H1 (cell line): ENCODE measurements around the gene LIMS1. TPM values are rescaled to one million over a fixed set of nuclear protein-coding genes. Genes with fewer than 3 reads are reported as not detected.
A peak's percentile ranks its signal among the peaks of the same experiment; 100 is the strongest.

Experiments used
- CTCF ChIA-PET: fragments of 300-600 bp; sonication (Branson Sonifier 250); formaldehyde crosslinking; loops from one replicate; lab custom pipeline; 2021; ENCODE audit not compliant: partially characterized antibody; lab: Charles Lee
- POLR2A ChIA-PET: fragments of 300-600 bp; sonication (Branson Sonifier 250); formaldehyde crosslinking; loops from one replicate; lab custom pipeline; 2021; ENCODE audit warnings: inconsistent platforms; ENCODE audit not compliant: partially characterized antibody; lab: Charles Lee
- DNase-seq, 2 experiments: peaks; one replicate each; pipeline versions ENCODE4 v3.0.0 to v3.0.0-alpha.2; 2010 to 2022; ENCODE audit warnings: low spot score in 2 of 2, low read depth in 1 of 2, mixed read lengths in 1 of 2
- FAIRE-seq: peaks from 2 replicates; lab custom pipeline; 2011; peaks lifted over from hg19 to GRCh38; lab: Jason Lieb, UNC
- H2AFZ ChIP-seq: 2 replicates; pipeline ENCODE4 v1.8.1; 2012; ENCODE audit warnings: low read length, inconsistent platforms
- H2AK5ac ChIP-seq: 2 replicates; pipeline ENCODE4 v1.6.1; 2013; ENCODE audit warnings: low read depth, low read length
- H2BK120ac ChIP-seq: replicated peaks from 2 replicates; pipeline ENCODE3; 2013; ENCODE audit warnings: low read depth, low read length, inconsistent platforms
- H2BK12ac ChIP-seq: 2 replicates; pipeline ENCODE4 v1.6.1; 2013; ENCODE audit warnings: low read depth, low read length
- H2BK15ac ChIP-seq: 2 replicates; pipeline ENCODE4 v1.6.1; 2013; ENCODE audit warnings: low read length
- H2BK20ac ChIP-seq: 2 replicates; pipeline ENCODE4 v1.6.1; 2013; ENCODE audit warnings: low read length
- H2BK5ac ChIP-seq: 2 replicates; pipeline ENCODE4 v1.6.1; 2013; ENCODE audit warnings: low read depth, low read length
- H3K14ac ChIP-seq: 2 replicates; pipeline ENCODE4 v1.6.1; 2013; ENCODE audit warnings: inconsistent platforms; ENCODE audit not compliant: insufficient read length
- H3K18ac ChIP-seq: 2 replicates; pipeline ENCODE4 v1.6.1; 2013; ENCODE audit warnings: low read length; ENCODE audit errors: extremely low read depth
- H3K23ac ChIP-seq: 2 replicates; pipeline ENCODE4 v1.6.1; 2013; ENCODE audit warnings: inconsistent platforms; ENCODE audit not compliant: insufficient read length
- H3K23me2 ChIP-seq: 2 replicates; pipeline ENCODE4 v1.6.1; 2013; ENCODE audit warnings: low read depth, low read length
- H3K27ac ChIP-seq: 2 replicates; pipeline ENCODE4 v1.6.1; 2011; ENCODE audit warnings: low read depth, low read length, inconsistent platforms
- H3K27me3 ChIP-seq, 4 experiments: replicated peaks in 1 of 4; 1 replicate in 1 of 4; 2 replicates in 3 of 4; pipeline versions ENCODE4 v1.6.1 to v1.8.1; 2011 to 2013; ENCODE audit warnings: low read length in 3 of 4, mild to moderate bottlenecking in 3 of 4, inconsistent platforms in 2 of 4, mixed read lengths in 2 of 4, moderate library complexity in 1 of 4; ENCODE audit not compliant: control insufficient read depth in 3 of 4, insufficient read depth in 3 of 4; ENCODE audit errors: extremely low read depth in 1 of 4
- H3K36me3 ChIP-seq, 4 experiments: 2 replicates each; pipeline versions ENCODE4 v1.6.1 to v1.8.1; 2011 to 2013; ENCODE audit warnings: mild to moderate bottlenecking in 4 of 4, low read length in 3 of 4, moderate library complexity in 2 of 4, control low read depth in 1 of 4, inconsistent platforms in 1 of 4; ENCODE audit not compliant: insufficient read depth in 4 of 4, control insufficient read depth in 2 of 4
- H3K4ac ChIP-seq: replicated peaks from 2 replicates; pipeline ENCODE3; 2013; ENCODE audit warnings: low read length, low read depth, mixed read lengths, inconsistent platforms; ENCODE audit not compliant: insufficient read length
- H3K4me1 ChIP-seq, 4 experiments: replicated peaks in 1 of 4; 1 replicate in 1 of 4; 2 replicates in 3 of 4; pipeline versions ENCODE4 v1.6.1 to v1.8.1; 2011 to 2013; ENCODE audit warnings: low read length in 3 of 4, inconsistent platforms in 2 of 4, mixed read lengths in 1 of 4; ENCODE audit not compliant: insufficient read depth in 4 of 4, control insufficient read depth in 3 of 4
- H3K4me2 ChIP-seq, 2 experiments: 2 replicates each; pipeline versions ENCODE4 v1.6.1 to v1.8.1; 2011 to 2013; ENCODE audit warnings: low read depth in 2 of 2, low read length in 2 of 2, control low read depth in 1 of 2, inconsistent platforms in 1 of 2, mild to moderate bottlenecking in 1 of 2; ENCODE audit not compliant: insufficient read depth in 1 of 2
- H3K4me3 ChIP-seq, 4 experiments: fragments of 200-600, 300-600 bp in 1 of 4; sonication (generic), shearing (Covaris generic), sonication (Bioruptor Twin) in 1 of 4; 2 replicates each; pipeline versions ENCODE4 v1.5.1 to v1.8.1; 2011 to 2016; ENCODE audit warnings: low read length in 4 of 4, low read depth in 3 of 4, control low read depth in 2 of 4, inconsistent platforms in 2 of 4, mild to moderate bottlenecking in 2 of 4, mixed read lengths in 1 of 4, moderate library complexity in 1 of 4; ENCODE audit not compliant: insufficient read depth in 2 of 4; ENCODE audit errors: extremely low read depth in 1 of 4
- H3K56ac ChIP-seq: replicated peaks from 2 replicates; pipeline ENCODE3; 2013; ENCODE audit warnings: low read depth, mild to moderate bottlenecking, mixed read lengths, low read length, inconsistent platforms; ENCODE audit not compliant: insufficient read length
- H3K79me1 ChIP-seq: 2 replicates; pipeline ENCODE4 v1.6.1; 2013; ENCODE audit warnings: low read depth, low read length, control low read depth
- H3K79me2 ChIP-seq, 2 experiments: 2 replicates each; pipeline versions ENCODE4 v1.6.1 to v1.8.1; 2012 to 2013; ENCODE audit warnings: low read length in 2 of 2, mild to moderate bottlenecking in 2 of 2, inconsistent platforms in 1 of 2; ENCODE audit not compliant: insufficient read depth in 2 of 2, control insufficient read depth in 1 of 2
- H3K9ac ChIP-seq, 4 experiments: replicated peaks in 1 of 4; 1 replicate in 1 of 4; 2 replicates in 3 of 4; pipeline versions ENCODE4 v1.6.1 to v1.8.1; 2011 to 2013; ENCODE audit warnings: low read depth in 3 of 4, low read length in 3 of 4, control low read depth in 2 of 4, mild to moderate bottlenecking in 2 of 4, moderate library complexity in 2 of 4, inconsistent platforms in 1 of 4; ENCODE audit errors: extremely low read depth in 1 of 4
- H3K9me3 ChIP-seq, 2 experiments: 2 replicates each; pipeline versions ENCODE4 v1.6.1 to v1.8.1; 2012 to 2013; ENCODE audit warnings: mild to moderate bottlenecking in 2 of 2, moderate library complexity in 2 of 2, control low read depth in 1 of 2, inconsistent platforms in 1 of 2, low read depth in 1 of 2, low read length in 1 of 2, mixed read lengths in 1 of 2; ENCODE audit not compliant: insufficient read depth in 2 of 2
- H4K20me1 ChIP-seq, 2 experiments: replicated peaks in 1 of 2; 2 replicates each; pipeline versions ENCODE3 to v1.8.1; 2011 to 2013; ENCODE audit warnings: inconsistent platforms in 2 of 2, low read length in 2 of 2, mild to moderate bottlenecking in 1 of 2; ENCODE audit not compliant: insufficient read depth in 2 of 2, control insufficient read depth in 1 of 2
- H4K5ac ChIP-seq: 2 replicates; pipeline ENCODE4 v1.6.1; 2013; ENCODE audit warnings: low read length, low read depth, mixed read lengths, inconsistent platforms; ENCODE audit not compliant: insufficient read length
- H4K8ac ChIP-seq: 2 replicates; pipeline ENCODE4 v1.8.0; 2013; ENCODE audit warnings: mild to moderate bottlenecking, moderate library complexity, low read length, inconsistent platforms; ENCODE audit not compliant: insufficient read depth; ENCODE audit errors: extremely low read depth
- H4K91ac ChIP-seq: replicated peaks from 2 replicates; pipeline ENCODE3; 2013; ENCODE audit warnings: low read length, mixed read lengths, inconsistent platforms; ENCODE audit not compliant: insufficient read length
- ASH2L ChIP-seq: fragments of 200-600, 300-600 bp; sonication (generic); IDR thresholded peaks from one replicate; pipeline ENCODE4 v1.7.1; 2017; ENCODE audit warnings: low read length
- CTBP2 ChIP-seq: IDR thresholded peaks from 2 replicates; pipeline ENCODE4 v1.7.0; 2011; ENCODE audit warnings: borderline replicate concordance, mild to moderate bottlenecking, moderate library complexity, mixed read lengths, low read length; ENCODE audit not compliant: insufficient read depth, insufficient read length
- TCF12 ChIP-seq: IDR thresholded peaks from 2 replicates; pipeline ENCODE4 v1.6.1; 2011; ENCODE audit warnings: low read depth, mild to moderate bottlenecking, low read length
- WGBS, 2 experiments: shearing (Covaris generic) in 1 of 2; methylation state at CpG; one replicate each; pipeline versions ENCODE4 v1.1.6 to v1.1.7; 2013 to 2015; ENCODE audit warnings: low lambda C conversion rate in 2 of 2, mixed read lengths in 2 of 2, inconsistent platforms in 1 of 2, low coverage in 1 of 2, missing lambda C conversion rate in 1 of 2; ENCODE audit not compliant: insufficient replicate concordance in 2 of 2, insufficient coverage in 1 of 2, insufficient read length in 1 of 2; ENCODE audit errors: extremely low coverage in 1 of 2, missing lambda C conversion rate in 1 of 2; 5-methylcytosine and 5-hydroxymethylcytosine counted together
- polyA plus RNA-seq, 7 experiments: library from polyadenylated mRNA; depleted of rRNA in 3 of 7; stranded (reverse) in 5 of 7; unstranded in 2 of 7; fragments of >200 nt in 5 of 7; fragments of 200-250 nt in 2 of 7; gene quantifications; 1 replicate in 5 of 7; 2 replicates in 1 of 7; 4 replicates in 1 of 7; pipeline versions ENCODE4 v1.2.1 to v1.2.3, GENCODE V29; 2011 to 2013; ENCODE audit warnings: missing spikeins in 2 of 7, mixed read lengths in 2 of 7
- total RNA-seq: library from RNA; stranded (reverse); fragmentation: NEBNext Ultra II Directional; extraction: Animal tissue kit (Norgen Biotek cat#: 25700); gene quantifications from 2 replicates; pipeline ENCODE4 v1.2.1, GENCODE V29; 2021
- TF ChIP-seq, protein P1 (sequence below), 3 experiments: IDR thresholded peaks; 1 replicate in 2 of 3; 2 replicates in 1 of 3; pipeline versions ENCODE4 v1.5.1 to v1.6.1; 2011; ENCODE audit warnings: low read length in 3 of 3, mild to moderate bottlenecking in 3 of 3, inconsistent platforms in 2 of 3, low read depth in 1 of 3, moderate library complexity in 1 of 3; ENCODE audit not compliant: insufficient read depth in 1 of 3; ENCODE audit errors: control extremely low read depth in 1 of 3

LIMS1 gene
- total and polyA plus RNA-seq, 2 of the 8 experiments (the other 6 are each of a cell fraction or from before 2014, with no cell fraction given), result 24.1 to 36.7 TPM

DNA sequence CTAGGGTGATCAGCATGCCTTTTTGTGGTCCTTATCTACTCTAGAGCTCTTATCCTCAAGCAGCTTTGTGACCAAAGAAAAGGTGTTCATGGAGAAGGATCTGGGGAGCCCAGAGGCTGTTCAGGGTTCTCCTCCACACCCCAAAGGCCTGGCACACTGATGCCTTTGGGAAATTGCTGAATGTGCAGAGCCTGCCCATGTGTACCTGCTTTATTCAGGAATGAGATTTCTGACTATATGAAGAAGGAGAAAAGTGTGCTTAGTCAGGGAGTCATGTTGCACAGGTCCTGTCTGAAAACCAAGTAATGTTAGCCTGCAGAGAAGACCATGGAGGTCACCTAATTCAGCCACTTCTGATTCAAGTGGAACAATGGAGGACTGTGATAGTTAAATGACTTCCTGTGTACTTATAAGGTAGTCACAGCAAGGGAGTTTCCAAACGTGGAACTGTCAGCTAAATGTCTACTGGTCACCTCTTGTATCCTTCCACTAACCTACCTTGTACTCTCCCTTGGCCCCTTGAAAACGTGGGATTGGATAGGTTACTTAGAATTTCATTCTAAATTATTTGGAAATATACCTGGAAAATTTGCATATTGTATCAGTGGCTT is 81.3 kb downstream of the LIMS1 start:
- Histone ChIP-seq H3K9ac (no peak overlapping the region), H3K27ac (no peak overlapping the region), H4K91ac (no peak overlapping the region), H3K79me1 (peaks cover 2% of the 10 kb centered on the region; the same call in 1 of the 2 replicates), H3K4me2 (no peak overlapping the region), H3K14ac (no peak overlapping the region), H3K36me3 (no peaks in the 10 kb centered on the region), H3K27me3 (no peaks in the 10 kb centered on the region), H3K23ac (no peak overlapping the region), H2BK5ac (no peak overlapping the region), H2BK12ac (no peak overlapping the region), H4K8ac (0 out of 2 replicates have a peak overlapping the region, but pooled peaks have one; percentile 87), H3K4ac (no peak overlapping the region), H4K5ac (no peak overlapping the region), H2AK5ac (no peak overlapping the region), H2AFZ (no peak overlapping the region), H2BK15ac (no peak overlapping the region), H3K4me3 (no peak overlapping the region), H3K9me3 (no peaks in the 10 kb centered on the region), H3K18ac (no peak overlapping the region), H2BK20ac (no peak overlapping the region), H4K20me1 (no peaks in the 10 kb centered on the region), H3K4me1 (peaks cover 0 to 6% (median 5%) of the 10 kb centered on the region in 4 experiments; a peak in 4 of 7 replicates), H3K79me2 (peaks cover 0 to 10% of the 10 kb centered on the region in 2 experiments; a peak in 2 of 4 replicates), H3K23me2 (no peaks in the 10 kb centered on the region), H3K56ac (no peak overlapping the region), H2BK120ac (no peak overlapping the region)
- ChIA-PET CTCF (interaction anchor here (1.3 to 3.3 kb wide), 4 partner anchors 9 to 21 kb away, joined by 3 to 46 read pairs (median 10); no protein-coding TSS in a partner anchor), POLR2A (no interaction called here)
- no peak for TF ChIP-seq CTBP2
- TF ChIP-seq ASH2L, result no peak
- TF ChIP-seq, protein P1, sequence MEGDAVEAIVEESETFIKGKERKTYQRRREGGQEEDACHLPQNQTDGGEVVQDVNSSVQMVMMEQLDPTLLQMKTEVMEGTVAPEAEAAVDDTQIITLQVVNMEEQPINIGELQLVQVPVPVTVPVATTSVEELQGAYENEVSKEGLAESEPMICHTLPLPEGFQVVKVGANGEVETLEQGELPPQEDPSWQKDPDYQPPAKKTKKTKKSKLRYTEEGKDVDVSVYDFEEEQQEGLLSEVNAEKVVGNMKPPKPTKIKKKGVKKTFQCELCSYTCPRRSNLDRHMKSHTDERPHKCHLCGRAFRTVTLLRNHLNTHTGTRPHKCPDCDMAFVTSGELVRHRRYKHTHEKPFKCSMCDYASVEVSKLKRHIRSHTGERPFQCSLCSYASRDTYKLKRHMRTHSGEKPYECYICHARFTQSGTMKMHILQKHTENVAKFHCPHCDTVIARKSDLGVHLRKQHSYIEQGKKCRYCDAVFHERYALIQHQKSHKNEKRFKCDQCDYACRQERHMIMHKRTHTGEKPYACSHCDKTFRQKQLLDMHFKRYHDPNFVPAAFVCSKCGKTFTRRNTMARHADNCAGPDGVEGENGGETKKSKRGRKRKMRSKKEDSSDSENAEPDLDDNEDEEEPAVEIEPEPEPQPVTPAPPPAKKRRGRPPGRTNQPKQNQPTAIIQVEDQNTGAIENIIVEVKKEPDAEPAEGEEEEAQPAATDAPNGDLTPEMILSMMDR (IDR thresholded peaks at IDR 0.05; ENCODE audit: control extremely low read depth in 1 of 3, insufficient read depth in 1 of 3, low read depth in 1 of 3, low read length in 3 of 3), result no peak
- no peak for TF ChIP-seq TCF12
- no peak for DNase-seq
- FAIRE-seq, result no peak
- 72% methylated on average over 2 of the region's 2 CpGs; no CpG with 5 or more reads in 1 of the 2 experiments for WGBS, 2 experiments
